HG02678 (cell line): ENCODE results near the gene USP48.
"Not testable (repeated sequence)": the region's sequence is repeated elsewhere in the genome, so short reads cannot be mapped to it uniquely, and the experiment has no call there.

Source experiments
- ATAC-seq: cut with Tn5 transposase; IDR thresholded peaks from one replicate; pipeline ENCODE4 v1.9.1; 2021; ENCODE audit warnings: mild to moderate bottlenecking, moderate library complexity; ENCODE audit not compliant: unreplicated experiment

The USP48 gene

DNA sequence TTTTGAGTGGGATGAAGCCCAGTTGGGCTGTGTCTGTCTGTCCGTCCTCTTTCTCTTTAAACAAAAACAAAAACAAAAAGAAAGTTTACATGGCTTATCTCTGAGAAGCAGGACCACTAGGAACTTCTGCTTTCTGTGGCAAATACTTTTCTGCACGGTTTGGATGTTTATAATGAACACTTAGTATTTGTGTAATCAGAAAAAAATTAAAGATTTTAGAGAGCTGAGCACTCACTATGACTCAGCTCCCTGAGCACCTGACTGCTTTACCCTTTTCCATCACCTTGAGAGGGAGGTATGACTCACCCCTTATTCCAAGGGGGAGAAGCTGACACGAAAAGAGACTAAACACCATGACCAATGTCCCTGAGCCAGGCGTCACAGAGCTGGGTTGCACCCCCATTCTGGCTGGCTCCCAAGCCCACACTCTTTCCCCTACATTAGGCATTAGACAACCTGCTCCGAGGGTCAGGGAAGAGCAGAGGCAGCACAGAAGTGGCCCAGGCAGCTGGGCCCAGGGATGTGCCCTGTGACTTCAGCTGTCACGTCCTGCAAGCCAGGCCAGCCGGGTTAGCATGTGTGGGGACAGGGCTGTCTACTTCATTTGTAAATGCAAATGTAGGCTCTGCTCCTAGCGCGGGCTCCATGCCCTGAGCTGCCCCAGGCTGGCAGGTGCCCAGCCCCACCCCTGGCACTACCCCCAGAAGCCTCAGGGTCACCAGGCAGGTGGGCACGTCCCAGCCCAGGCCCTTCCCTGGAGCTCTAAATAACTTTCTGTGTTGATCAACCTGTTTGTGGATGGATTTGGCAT is 144.2 kb downstream of the USP48 start:
- no peak for ATAC-seq

DNA sequence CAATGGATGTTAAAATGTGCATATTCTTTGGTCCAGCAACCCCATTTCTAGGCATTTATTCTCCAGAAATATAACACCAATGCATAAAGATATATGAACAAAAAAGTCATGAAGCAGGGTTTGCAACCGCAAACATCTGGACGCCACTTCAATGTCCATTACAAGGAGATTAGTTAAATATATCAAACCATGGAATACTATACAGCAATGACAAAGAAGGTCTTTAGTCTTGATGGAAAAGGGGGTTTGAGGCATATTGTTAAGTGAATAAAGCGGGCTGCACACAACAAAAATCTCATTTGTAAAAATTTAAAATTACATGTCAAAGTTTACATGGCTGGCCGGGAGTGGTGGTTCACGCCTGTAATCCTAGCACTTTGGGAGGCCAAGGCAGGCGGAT is 145.4 kb downstream of the USP48 start:
- no peak for ATAC-seq

DNA sequence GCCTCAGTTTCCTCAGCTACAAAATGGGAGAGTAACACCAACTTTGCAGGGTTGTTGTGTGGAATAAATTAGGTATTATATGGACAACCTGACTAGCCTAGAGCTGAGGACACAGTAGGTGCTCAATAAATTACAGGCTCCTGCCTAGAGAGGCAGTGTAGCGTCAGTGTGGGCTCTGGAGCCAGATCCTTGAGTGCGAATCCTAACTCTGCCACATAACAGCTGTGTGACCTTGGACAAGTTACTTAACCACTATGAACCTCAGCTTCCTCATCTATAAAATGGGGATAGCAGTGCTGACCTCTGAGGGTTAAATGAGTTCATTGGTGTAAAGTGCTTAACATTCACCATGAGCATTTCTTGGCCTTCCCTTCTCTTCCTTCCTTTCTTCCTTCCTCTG is 146.9 kb downstream of the USP48 start:
- ATAC-seq = no peak

DNA sequence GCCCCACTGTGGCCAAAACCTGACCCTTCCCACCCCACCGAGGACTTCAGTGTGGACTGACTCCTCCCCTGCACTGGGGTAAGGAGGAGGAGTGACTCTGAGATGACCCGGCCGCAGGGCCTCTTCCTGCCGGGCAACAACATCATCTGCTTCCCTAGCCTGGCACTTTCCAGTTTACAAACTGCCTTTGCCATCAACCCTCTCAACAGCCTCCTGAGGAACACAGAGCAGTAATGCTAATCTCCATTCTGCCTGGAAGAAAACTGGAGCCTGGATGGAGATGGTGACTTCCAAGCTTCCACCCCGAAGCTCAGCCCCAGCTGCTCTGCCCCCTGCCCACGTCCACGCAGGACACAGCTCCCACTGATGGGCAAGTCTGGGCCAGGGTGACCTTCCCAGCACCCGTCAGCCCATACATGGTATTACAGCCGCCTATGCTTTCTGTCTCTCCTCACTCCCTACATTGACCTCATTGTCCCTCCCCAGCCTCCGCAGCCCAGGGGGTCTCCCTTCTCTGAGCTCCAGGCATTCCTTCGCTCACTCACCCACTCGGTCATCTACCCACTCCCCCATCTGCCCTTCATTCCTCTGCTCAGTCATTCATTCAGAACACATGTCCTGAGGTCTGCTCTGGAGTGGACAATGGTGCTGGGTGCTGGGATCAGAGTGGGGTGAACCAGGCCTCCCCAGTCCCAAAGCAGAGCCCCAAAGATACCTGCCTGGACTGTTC is 148.0 kb downstream of the USP48 start:
- ATAC-seq = no peak

DNA sequence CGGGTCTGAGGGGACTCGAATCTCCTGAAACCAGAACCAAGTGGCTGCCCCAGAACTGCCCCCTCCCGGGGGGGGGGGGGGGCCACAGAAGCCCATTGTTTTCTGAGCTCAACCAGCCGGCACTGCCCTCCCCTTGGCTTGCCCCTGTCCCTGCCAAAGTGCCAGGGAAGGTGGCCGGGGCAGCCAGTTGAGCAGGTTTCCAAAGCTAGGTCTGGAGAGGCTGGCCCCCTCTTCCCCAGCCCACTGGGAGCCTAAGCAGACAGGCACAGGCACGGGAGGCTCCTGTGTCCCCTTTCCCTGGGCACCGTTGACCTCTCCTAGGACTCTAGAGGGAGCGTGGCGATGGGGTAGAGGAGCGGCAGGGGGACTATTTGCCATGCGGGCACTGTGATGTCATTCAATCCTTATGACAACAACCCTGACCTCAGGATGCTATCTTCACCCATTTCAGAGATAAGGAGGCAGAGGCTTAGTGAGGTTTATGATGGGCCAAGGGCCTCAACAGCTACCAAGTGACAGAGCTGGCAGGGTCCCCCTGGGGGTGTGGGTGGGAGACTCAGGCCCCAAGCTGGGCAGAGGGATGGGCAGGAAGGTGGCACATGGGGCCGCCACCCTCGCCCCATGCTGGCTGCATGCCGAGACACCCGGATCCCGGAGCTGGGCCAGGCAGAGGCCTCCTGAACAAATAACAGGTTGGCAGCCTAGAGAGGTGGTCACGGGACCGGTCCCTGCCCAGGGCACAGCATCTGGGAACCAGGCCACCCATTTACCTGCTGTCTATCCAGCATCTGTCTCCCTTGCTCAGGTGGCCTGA is 148.8 kb downstream of the USP48 start:
- no peak for ATAC-seq

DNA sequence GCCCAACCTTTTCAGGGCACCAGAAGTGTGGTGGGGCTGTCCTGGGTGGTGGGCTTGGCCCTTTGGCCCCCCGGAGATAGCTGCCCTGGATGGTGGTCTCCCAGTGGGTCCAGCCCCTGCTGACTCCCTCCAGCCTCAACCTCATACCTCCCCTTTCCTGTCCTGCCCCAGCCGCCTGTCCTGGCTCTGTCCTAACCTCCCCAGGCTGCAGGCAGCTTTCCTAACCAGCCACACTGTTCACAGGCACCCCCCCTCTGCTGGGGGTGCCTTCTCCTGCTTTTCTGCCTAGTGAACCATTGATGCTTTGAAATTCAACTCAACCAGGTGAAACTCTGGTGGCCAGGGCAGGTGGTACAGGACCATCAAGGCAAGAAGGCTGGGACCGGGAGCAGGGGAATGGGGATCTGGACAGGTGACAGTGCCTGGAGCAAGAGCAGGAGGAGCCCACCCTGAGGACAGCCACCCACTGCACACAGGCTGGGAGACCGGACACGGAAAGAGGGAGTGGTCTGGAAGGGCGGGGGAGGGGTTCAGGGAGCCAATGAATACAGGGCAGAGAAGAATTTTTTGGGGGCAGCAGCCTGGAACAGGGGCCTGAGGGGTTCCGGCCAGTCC is 149.7 kb downstream of the USP48 start:
- no peak for ATAC-seq

DNA sequence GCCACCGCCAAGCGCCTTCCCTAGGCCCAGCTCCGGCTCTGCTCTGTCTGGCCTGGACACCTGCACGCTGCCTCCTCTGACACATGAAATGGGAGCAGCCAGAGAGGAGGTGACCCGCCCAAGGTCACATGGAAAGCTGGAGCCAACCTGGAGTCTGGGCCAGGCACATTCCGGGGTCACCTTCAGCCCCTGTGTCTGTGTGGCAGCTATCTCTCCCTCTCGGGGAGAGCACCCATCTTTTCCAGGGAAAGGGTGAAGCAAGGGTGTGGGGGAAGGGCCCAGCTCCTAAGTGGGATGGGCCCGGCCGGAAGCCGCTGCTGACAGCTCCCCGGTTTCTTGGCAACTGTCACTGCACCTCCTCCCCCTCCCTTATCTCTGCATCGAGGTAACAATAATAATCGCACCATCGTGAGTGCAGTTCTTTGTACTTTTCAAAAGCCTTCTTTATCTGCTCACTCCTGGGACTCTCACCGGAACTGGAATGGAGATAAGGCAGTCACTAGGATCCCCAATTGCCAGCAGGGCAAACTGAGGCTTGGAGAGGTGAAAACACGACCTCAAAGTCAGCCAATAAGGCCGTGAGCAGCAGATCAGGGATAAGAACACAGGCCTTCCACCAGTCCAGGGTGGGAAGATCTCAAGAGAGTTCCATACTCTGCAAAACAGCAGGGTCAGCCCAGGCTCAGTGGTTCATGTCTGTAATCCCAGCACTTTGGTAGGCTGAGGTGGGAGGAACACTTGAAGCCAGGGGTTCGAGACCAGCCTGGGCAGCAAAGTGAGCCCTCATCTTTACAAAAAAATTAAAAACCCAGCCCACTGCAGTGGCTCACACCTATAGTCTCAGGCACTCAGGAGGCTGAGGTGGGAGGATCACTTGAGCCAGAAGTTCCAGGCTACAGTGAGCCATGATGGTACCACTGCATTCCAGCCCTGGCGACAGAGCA is 150.7 kb downstream of the USP48 start:
- no peak for ATAC-seq

DNA sequence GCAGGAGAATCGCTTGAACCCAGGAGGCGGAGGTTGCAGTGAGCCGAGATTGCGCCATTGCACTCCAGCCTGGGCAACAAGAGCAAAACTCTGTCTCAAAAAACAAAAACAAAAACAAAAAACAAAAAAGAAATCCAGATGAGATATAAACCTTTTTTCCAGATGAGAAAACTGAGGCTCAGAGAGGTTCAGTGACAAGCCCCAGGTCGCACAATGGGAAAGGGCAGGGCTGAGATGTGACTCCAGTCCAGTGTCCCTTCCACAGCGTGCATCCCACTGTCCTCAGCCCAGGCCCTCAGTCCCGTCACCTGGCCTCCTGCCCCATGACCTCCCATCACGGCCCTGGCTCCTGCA is 151.4 kb downstream of the USP48 start:
- ATAC-seq = not testable (repeated sequence)

DNA sequence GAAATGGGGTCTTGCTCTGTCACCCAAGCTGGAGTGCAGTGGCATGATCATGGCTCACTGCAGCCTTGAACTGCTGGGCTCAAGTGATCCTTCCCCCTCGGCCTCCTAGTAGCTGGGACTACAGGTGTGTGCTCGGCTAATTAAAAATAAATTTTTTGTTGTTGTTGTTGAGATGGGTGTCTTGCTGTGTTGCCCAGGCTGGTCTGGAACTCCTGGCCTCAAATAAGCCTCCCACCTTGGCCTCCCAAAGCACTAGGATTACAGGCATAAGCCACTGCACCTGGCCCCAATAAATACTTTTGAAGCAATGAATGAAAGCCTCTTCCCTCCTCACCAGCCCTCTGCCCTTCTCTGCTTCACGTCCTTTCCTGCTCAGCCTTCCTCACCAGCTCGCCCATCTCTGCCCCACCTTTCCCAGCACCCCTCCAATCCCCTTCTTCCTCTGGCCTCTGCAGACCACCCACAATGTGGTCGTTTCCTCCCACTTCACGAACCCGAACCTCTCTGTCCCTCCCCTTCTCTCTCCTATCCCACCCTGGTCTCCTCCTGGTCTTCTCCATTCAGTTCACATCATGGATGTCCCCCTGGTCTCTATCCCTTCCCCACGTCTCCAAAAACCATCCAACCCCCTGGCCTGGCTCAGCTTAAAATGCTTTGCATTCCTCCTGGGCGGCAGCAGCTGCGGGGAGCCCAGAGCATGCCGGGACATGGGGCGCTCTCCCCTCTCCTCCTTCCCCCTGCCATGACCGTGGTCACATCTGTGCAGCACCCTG is 152.2 kb downstream of the USP48 start:
- ATAC-seq = no peak

DNA sequence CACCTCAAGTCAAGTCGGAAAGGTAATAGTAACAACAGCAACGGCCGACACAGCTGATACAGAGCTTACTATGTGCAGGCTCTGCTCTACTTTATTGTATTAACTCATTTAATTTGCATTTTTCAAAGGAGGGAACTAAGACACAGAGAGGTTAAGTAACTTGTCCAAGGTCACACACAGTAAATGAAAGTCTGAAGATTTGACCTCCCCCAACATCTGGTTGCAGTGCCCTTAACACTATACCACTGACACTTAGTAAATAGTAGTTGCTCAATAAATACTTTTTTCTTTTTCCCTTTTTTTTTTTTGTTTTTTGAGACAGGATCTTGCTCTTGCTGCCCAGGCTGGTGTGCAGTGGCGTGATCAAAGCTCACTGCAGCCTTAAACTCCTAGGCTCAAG is 153.0 kb downstream of the USP48 start:
- no peak for ATAC-seq

DNA sequence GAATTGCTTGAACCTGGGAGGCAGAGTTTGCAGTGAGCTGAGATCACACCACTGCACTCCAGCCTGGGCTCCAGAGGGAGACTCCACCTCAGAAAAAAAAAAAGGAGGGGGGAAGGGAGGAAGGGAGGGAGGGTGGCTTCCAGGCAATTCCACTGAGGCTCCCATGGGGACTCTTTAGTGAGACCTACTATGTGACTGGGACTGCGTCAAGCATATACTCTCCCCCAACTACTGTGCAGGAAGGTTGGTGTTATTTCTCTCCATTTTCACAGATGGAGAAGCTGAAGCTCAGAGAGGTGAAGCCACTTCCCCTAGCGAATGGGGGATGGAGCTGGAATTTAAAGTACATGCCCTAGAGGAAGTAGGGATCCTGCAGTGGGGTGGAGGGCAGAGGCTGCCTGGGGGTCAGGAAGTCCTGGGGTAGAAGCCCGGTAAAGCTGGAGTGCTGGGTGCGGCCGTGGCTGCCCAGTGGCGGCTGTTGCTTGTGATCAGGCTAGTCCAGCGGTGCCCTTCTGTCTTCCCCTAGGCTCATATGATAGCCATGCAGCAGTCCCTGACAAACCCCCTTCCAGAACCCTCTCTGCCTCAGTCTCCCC is 154.1 kb downstream of the USP48 start:
- no peak for ATAC-seq
